Measurements from ENCODE around the gene CCDC92.

- no peak for TF ChIP-seq CTCF (IDR thresholded peaks at IDR 0.05)
- no peak for TF ChIP-seq POLR2A (IDR thresholded peaks at IDR 0.05)
Measured at GRCh38 chr12:123914726-123915333, 57.8 kb downstream of the CCDC92 start.

Data from testis (tissue), 2 donors.